Astrocyte (in vitro differentiated cells and primary cell): ENCODE measurements around the gene S100P. TPM values are rescaled to one million over a fixed set of nuclear protein-coding genes. Genes with fewer than 3 reads are reported as not detected.

ENCODE experiments used
- DNase-seq: peaks from one replicate; pipeline ENCODE4 v3.0.0-alpha.2; 2010; ENCODE audit warnings: low read depth
- FAIRE-seq: peaks from 2 replicates; lab custom pipeline; 2011; peaks lifted over from hg19 to GRCh38; lab: Jason Lieb, UNC
- H2AFZ ChIP-seq: 2 replicates; pipeline ENCODE4 v1.6.0; 2012; ENCODE audit warnings: low read depth, low read length, inconsistent platforms
- H3K27ac ChIP-seq: 2 replicates; pipeline ENCODE4 v1.5.1; 2011; ENCODE audit warnings: low read depth, low read length, inconsistent platforms
- H3K27me3 ChIP-seq: 2 replicates; pipeline ENCODE4 v1.6.0; 2011; ENCODE audit warnings: low read length, inconsistent platforms; ENCODE audit not compliant: insufficient read depth
- H3K36me3 ChIP-seq: 2 replicates; pipeline ENCODE4 v1.5.1; 2011; ENCODE audit warnings: low read length, inconsistent platforms; ENCODE audit not compliant: insufficient read depth
- H3K4me1 ChIP-seq: 2 replicates; pipeline ENCODE4 v1.5.1; 2011; ENCODE audit warnings: low read length, inconsistent platforms; ENCODE audit not compliant: insufficient read depth
- H3K4me2 ChIP-seq: 2 replicates; pipeline ENCODE4 v1.6.0; 2012; ENCODE audit warnings: low read length, inconsistent platforms
- H3K4me3 ChIP-seq: 2 replicates; pipeline ENCODE4 v1.5.1; 2011; ENCODE audit warnings: low read depth, mild to moderate bottlenecking, low read length, inconsistent platforms; ENCODE audit not compliant: insufficient read depth
- H3K79me2 ChIP-seq: 2 replicates; pipeline ENCODE4 v1.6.0; 2012; ENCODE audit warnings: mild to moderate bottlenecking, low read length, inconsistent platforms; ENCODE audit not compliant: insufficient read depth
- H3K9ac ChIP-seq: 2 replicates; pipeline ENCODE4 v1.6.0; 2012; ENCODE audit warnings: mild to moderate bottlenecking, low read length, inconsistent platforms
- H3K9me3 ChIP-seq: 2 replicates; pipeline ENCODE4 v1.5.1; 2012; ENCODE audit warnings: low read depth, mild to moderate bottlenecking, low read length, inconsistent platforms; ENCODE audit not compliant: insufficient read depth
- H4K20me1 ChIP-seq: 2 replicates; pipeline ENCODE4 v1.6.0; 2012; ENCODE audit warnings: low read length, inconsistent platforms; ENCODE audit not compliant: insufficient read depth
- H3K27ac Mint-ChIP-seq: one replicate; pipeline ENCODE4 v1.8.0; 2021; ENCODE audit warnings: mild to moderate bottlenecking, mixed read lengths; ENCODE audit not compliant: unreplicated experiment
- H3K27me3 Mint-ChIP-seq: one replicate; pipeline ENCODE4 v1.8.0; 2021; ENCODE audit warnings: low read depth, mixed read lengths; ENCODE audit not compliant: unreplicated experiment
- H3K36me3 Mint-ChIP-seq: one replicate; pipeline ENCODE4 v1.8.0; 2021; ENCODE audit warnings: low read depth, mixed read lengths; ENCODE audit not compliant: unreplicated experiment
- H3K4me1 Mint-ChIP-seq: one replicate; pipeline ENCODE4 v1.8.0; 2021; ENCODE audit warnings: low read depth, mixed read lengths; ENCODE audit not compliant: unreplicated experiment
- H3K4me3 Mint-ChIP-seq: one replicate; pipeline ENCODE4 v1.8.0; 2021; ENCODE audit warnings: mild to moderate bottlenecking, moderate library complexity, mixed read lengths; ENCODE audit not compliant: unreplicated experiment
- H3K9me3 Mint-ChIP-seq: one replicate; pipeline ENCODE4 v1.8.0; 2021; ENCODE audit warnings: mild to moderate bottlenecking, mixed read lengths; ENCODE audit not compliant: unreplicated experiment
- EZH2 ChIP-seq: IDR thresholded peaks from 2 replicates; pipeline ENCODE4 v1.6.1; 2012; ENCODE audit warnings: mild to moderate bottlenecking, low read length, inconsistent platforms; ENCODE audit not compliant: insufficient read depth
- total RNA-seq: library from RNA; stranded (reverse); gene quantifications from 2 replicates; pipeline ENCODE4 v1.2.1, GENCODE V29; 2021
- TF ChIP-seq, protein P1 (sequence below): IDR thresholded peaks from 2 replicates; pipeline ENCODE4 v1.5.1; 2011; ENCODE audit warnings: low read depth, mild to moderate bottlenecking, inconsistent platforms, low read length, moderate library complexity; ENCODE audit not compliant: insufficient read depth

Gene S100P
- total RNA-seq, 1 donor from 2014 or later: not detected

DNA sequence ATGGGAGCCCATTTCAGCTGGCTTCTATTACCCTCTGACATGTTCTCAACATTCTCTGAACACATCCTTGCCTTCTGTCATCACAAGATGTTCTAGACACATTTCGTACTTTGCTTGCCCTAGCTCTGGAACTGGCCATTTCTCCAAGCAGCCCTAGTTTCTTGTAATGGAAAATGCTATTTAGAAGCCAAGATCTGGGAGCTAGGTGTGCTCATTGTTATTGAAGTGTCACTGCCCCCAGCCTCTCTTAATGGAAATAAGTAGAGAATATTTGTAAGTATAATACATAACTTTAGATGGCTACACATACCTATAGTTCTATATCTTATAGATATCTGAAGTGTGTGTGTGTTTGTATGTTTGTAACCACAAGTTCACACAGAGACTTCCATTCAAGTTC is 9.1 kb downstream of the S100P start:
- Histone ChIP-seq H3K79me2 (peaks cover 52% of the 10 kb centered on the region), H4K20me1 (peaks cover 40% of the 10 kb centered on the region), H3K4me2 (no peak overlapping the region), H3K9me3 (no peaks in the 10 kb centered on the region), H3K9ac (no peak overlapping the region), H3K4me1 (peaks cover 2% of the 10 kb centered on the region), H3K27ac (no peak overlapping the region), H3K4me3 (no peak overlapping the region), H2AFZ (no peak overlapping the region), H3K36me3 (no peaks in the 10 kb centered on the region), H3K27me3 (no peaks in the 10 kb centered on the region)
- no peaks in the 10 kb centered on the region for H3K27me3 Mint-ChIP-seq
- H3K36me3 Mint-ChIP-seq: peaks cover 26% of the 10 kb centered on the region
- no peak overlapping the region for H3K4me3 Mint-ChIP-seq
- DNase-seq (no peak), FAIRE-seq (no peak)
- TF ChIP-seq, protein P1, sequence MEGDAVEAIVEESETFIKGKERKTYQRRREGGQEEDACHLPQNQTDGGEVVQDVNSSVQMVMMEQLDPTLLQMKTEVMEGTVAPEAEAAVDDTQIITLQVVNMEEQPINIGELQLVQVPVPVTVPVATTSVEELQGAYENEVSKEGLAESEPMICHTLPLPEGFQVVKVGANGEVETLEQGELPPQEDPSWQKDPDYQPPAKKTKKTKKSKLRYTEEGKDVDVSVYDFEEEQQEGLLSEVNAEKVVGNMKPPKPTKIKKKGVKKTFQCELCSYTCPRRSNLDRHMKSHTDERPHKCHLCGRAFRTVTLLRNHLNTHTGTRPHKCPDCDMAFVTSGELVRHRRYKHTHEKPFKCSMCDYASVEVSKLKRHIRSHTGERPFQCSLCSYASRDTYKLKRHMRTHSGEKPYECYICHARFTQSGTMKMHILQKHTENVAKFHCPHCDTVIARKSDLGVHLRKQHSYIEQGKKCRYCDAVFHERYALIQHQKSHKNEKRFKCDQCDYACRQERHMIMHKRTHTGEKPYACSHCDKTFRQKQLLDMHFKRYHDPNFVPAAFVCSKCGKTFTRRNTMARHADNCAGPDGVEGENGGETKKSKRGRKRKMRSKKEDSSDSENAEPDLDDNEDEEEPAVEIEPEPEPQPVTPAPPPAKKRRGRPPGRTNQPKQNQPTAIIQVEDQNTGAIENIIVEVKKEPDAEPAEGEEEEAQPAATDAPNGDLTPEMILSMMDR: no peak
- TF ChIP-seq EZH2: no peak
- H3K4me1 Mint-ChIP-seq: peaks cover 10% of the 10 kb centered on the region
- H3K27ac Mint-ChIP-seq: no peak overlapping the region
- H3K9me3 Mint-ChIP-seq: peaks cover 7% of the 10 kb centered on the region

DNA sequence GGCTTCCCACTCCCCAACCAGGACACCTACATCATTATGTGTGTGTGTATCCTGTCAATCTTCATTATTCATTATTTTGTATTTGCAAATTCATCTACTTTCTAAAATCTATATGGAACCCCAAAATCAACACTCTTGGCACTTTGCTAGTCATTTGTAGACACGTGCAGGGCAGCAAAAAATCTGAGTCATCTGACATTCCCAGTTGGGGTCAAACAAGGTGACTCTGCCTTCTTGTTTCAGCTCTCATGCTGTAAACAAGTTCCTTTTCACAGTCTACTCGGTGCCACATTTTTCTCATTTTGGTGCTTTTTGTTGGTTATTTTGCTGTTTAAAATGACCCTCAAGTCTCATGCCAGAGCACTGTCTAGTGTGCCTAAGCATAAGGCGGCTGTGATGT is 10.1 kb downstream of the S100P start:
- Mint-ChIP-seq H3K4me1 (peaks cover 15% of the 10 kb centered on the region), H3K27ac (no peak overlapping the region), H3K4me3 (no peak overlapping the region), H3K27me3 (no peaks in the 10 kb centered on the region), H3K36me3 (peaks cover 26% of the 10 kb centered on the region), H3K9me3 (peaks cover 7% of the 10 kb centered on the region)
- no peak overlapping the region for H3K27ac ChIP-seq
- no peaks in the 10 kb centered on the region for H3K9me3 ChIP-seq
- no peak overlapping the region for H3K4me3 ChIP-seq
- no peaks in the 10 kb centered on the region for H3K36me3 ChIP-seq
- H3K4me2 ChIP-seq: no peak overlapping the region
- TF ChIP-seq, protein P1: no peak
- TF ChIP-seq EZH2: no peak
- H3K9ac ChIP-seq: no peak overlapping the region
- H2AFZ ChIP-seq: no peak overlapping the region
- peaks cover 50% of the 10 kb centered on the region for H4K20me1 ChIP-seq
- H3K79me2 ChIP-seq: peaks cover 62% of the 10 kb centered on the region
- peaks cover 12% of the 10 kb centered on the region for H3K4me1 ChIP-seq
- FAIRE-seq (no peak), DNase-seq (no peak)
- H3K27me3 ChIP-seq: no peaks in the 10 kb centered on the region

DNA sequence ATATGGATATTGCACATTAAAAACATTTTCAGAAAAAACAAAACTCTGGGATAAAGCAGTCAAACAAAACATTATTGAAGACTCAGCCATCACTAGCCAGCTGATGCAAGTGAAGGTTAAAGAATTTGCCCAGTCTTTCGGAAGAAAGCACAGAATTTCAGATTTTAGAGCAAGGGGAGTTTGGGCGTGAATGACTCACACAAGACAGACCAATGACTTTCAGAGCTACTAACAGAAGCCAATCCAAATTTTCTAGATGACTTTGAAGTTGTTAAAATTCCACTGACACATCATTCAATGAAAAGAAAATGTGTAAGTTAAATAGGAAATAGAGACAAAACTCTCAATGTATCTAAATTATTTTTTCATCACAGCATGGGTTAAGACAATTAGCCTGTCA is 12.0 kb downstream of the S100P start:
- Histone ChIP-seq H3K27ac (no peak overlapping the region), H2AFZ (no peak overlapping the region), H3K79me2 (peaks cover 71% of the 10 kb centered on the region), H3K4me1 (peaks cover 12% of the 10 kb centered on the region), H3K36me3 (no peaks in the 10 kb centered on the region), H3K27me3 (no peaks in the 10 kb centered on the region), H3K4me2 (no peak overlapping the region), H3K4me3 (no peak overlapping the region), H3K9ac (no peak overlapping the region), H4K20me1 (peaks cover 45% of the 10 kb centered on the region), H3K9me3 (no peaks in the 10 kb centered on the region)
- no peak overlapping the region for H3K27ac Mint-ChIP-seq
- no peak for TF ChIP-seq EZH2
- TF ChIP-seq, protein P1: no peak
- H3K4me3 Mint-ChIP-seq: no peak overlapping the region
- H3K9me3 Mint-ChIP-seq: peaks cover 7% of the 10 kb centered on the region
- FAIRE-seq: no peak
- peaks cover 22% of the 10 kb centered on the region for H3K36me3 Mint-ChIP-seq
- peaks cover 16% of the 10 kb centered on the region for H3K4me1 Mint-ChIP-seq
- no peaks in the 10 kb centered on the region for H3K27me3 Mint-ChIP-seq
- no peak for DNase-seq
